ENCODE measurements around the gene PASK.

GRCh38 chr2:241068136-241068941 is 80.9 kb downstream of the PASK start:
- no peak for TF ChIP-seq CTCF (optimal IDR thresholded peaks at IDR 0.05 in 1 of 3, IDR thresholded peaks at IDR 0.05 in 1 of 3, conservative IDR thresholded peaks at IDR 0.05 in 1 of 3; ENCODE audit: extremely low read depth in 1 of 3, insufficient read depth in 2 of 3, low read length in 3 of 3)
- TF ChIP-seq EZH2 (IDR thresholded peaks at IDR 0.05; ENCODE audit: low read length), result no peak
